Loucy (cell line): ENCODE data around the gene RBM6.

Experiments
- H2AFZ ChIP-seq: fragments of 200-600 bp; sonication (generic); 2 replicates; pipeline ENCODE4 v1.6.0; 2016; ENCODE audit warnings: antibody characterized with exemption, mild to moderate bottlenecking, low read length, moderate library complexity
- H3F3A ChIP-seq: fragments of 200-600 bp; 2 replicates; pipeline ENCODE4 v1.6.0; 2016; ENCODE audit warnings: antibody characterized with exemption, low read depth, mild to moderate bottlenecking
- H3K27me3 ChIP-seq: fragments of 200-600 bp; sonication (generic); 2 replicates; pipeline ENCODE4 v1.6.1; 2014; ENCODE audit warnings: low read length, mild to moderate bottlenecking; ENCODE audit not compliant: insufficient read depth, poor library complexity, severe bottlenecking
- H3K36me3 ChIP-seq: fragments of 200-600 bp; sonication (generic); 2 replicates; pipeline ENCODE4 v1.6.1; 2016; ENCODE audit warnings: low read length; ENCODE audit not compliant: insufficient read depth
- H3K4me1 ChIP-seq: fragments of 200-600 bp; sonication (generic); 2 replicates; pipeline ENCODE4 v1.5.1; 2014; ENCODE audit warnings: low read length, mild to moderate bottlenecking; ENCODE audit not compliant: insufficient read depth, poor library complexity, severe bottlenecking
- H3K4me2 ChIP-seq: fragments of 200-600 bp; sonication (generic); 2 replicates; pipeline ENCODE4 v1.6.0; 2014; ENCODE audit warnings: antibody characterized with exemption, low read length, low read depth, mild to moderate bottlenecking; ENCODE audit not compliant: poor library complexity, severe bottlenecking
- H3K4me3 ChIP-seq: fragments of 200-600 bp; sonication (generic); 2 replicates; pipeline ENCODE4 v1.5.1; 2014; ENCODE audit warnings: low read length, mild to moderate bottlenecking, mixed read lengths; ENCODE audit not compliant: poor library complexity, severe bottlenecking
- H3K79me2 ChIP-seq: fragments of 200-600 bp; sonication (generic); 2 replicates; pipeline ENCODE4 v1.6.1; 2014; ENCODE audit warnings: low read length; ENCODE audit not compliant: insufficient read depth
- H3K9ac ChIP-seq: fragments of 200-600 bp; sonication (generic); 2 replicates; pipeline ENCODE4 v1.6.0; 2014; ENCODE audit warnings: mild to moderate bottlenecking, low read depth, low read length, moderate library complexity; ENCODE audit not compliant: poor library complexity, severe bottlenecking
- H3K9me2 ChIP-seq: fragments of 200-600 bp; sonication (generic); replicated peaks from 2 replicates; pipeline ENCODE4 v1.6.1; 2016; ENCODE audit warnings: low read depth, low read length, mixed read lengths
- H3K9me3 ChIP-seq: fragments of 200-600 bp; sonication (generic); 2 replicates; pipeline ENCODE4 v1.6.1; 2014; ENCODE audit warnings: mild to moderate bottlenecking, antibody characterized with exemption, low read length, low read depth; ENCODE audit not compliant: insufficient read depth
- H4K20me1 ChIP-seq: fragments of 200-600 bp; sonication (generic); 2 replicates; pipeline ENCODE4 v1.6.0; 2014; ENCODE audit warnings: antibody characterized with exemption, low read length, mild to moderate bottlenecking; ENCODE audit not compliant: insufficient read depth, poor library complexity, severe bottlenecking
- EZH2phosphoT487 ChIP-seq: fragments of 200-600 bp; IDR thresholded peaks from 2 replicates; pipeline ENCODE4 v1.6.1; 2018; ENCODE audit warnings: antibody characterized with exemption, mild to moderate bottlenecking, moderate library complexity, borderline replicate concordance
- TF ChIP-seq, protein P1 (sequence below): fragments of 200-600 bp; sonication (generic); conservative IDR thresholded peaks from 2 replicates; pipeline ENCODE4 v1.5.1; 2014; ENCODE audit warnings: mild to moderate bottlenecking, antibody characterized with exemption, low read length

RBM6 gene

DNA sequence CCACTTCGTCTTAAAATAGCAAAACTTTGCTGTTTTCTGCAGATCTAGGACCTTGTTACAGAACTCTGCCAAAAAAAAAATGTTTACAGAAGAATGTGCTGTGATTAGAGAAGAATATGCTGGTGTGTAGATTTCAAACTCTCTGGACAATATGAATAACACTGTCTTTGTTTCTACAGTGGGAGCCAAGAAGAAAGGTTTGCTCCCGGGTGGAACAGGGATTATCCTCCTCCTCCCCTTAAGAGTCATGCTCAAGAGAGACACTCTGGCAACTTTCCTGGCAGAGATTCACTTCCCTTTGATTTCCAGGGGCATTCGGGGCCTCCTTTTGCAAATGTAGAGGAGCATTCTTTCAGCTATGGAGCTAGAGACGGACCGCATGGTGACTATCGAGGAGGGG, 27.3 kb downstream of the RBM6 start:
- H3K9me3 ChIP-seq = no peaks in the 10 kb centered on the region
- no peaks in the 10 kb centered on the region for H3K9me2 ChIP-seq
- H3K9ac ChIP-seq = no peak overlapping the region
- peaks cover 15% of the 10 kb centered on the region for H4K20me1 ChIP-seq
- no peaks in the 10 kb centered on the region for H3F3A ChIP-seq
- no peak overlapping the region for H3K4me3 ChIP-seq
- peaks cover 68% of the 10 kb centered on the region for H3K79me2 ChIP-seq
- H3K27me3 ChIP-seq = no peaks in the 10 kb centered on the region
- H3K4me1 ChIP-seq = no peaks in the 10 kb centered on the region
- H3K4me2 ChIP-seq = no peak overlapping the region
- TF ChIP-seq, protein P1, sequence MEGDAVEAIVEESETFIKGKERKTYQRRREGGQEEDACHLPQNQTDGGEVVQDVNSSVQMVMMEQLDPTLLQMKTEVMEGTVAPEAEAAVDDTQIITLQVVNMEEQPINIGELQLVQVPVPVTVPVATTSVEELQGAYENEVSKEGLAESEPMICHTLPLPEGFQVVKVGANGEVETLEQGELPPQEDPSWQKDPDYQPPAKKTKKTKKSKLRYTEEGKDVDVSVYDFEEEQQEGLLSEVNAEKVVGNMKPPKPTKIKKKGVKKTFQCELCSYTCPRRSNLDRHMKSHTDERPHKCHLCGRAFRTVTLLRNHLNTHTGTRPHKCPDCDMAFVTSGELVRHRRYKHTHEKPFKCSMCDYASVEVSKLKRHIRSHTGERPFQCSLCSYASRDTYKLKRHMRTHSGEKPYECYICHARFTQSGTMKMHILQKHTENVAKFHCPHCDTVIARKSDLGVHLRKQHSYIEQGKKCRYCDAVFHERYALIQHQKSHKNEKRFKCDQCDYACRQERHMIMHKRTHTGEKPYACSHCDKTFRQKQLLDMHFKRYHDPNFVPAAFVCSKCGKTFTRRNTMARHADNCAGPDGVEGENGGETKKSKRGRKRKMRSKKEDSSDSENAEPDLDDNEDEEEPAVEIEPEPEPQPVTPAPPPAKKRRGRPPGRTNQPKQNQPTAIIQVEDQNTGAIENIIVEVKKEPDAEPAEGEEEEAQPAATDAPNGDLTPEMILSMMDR = no peak
- TF ChIP-seq EZH2phosphoT487 = no peak
- H2AFZ ChIP-seq = no peak overlapping the region
- H3K36me3 ChIP-seq = peaks cover 65% of the 10 kb centered on the region

DNA sequence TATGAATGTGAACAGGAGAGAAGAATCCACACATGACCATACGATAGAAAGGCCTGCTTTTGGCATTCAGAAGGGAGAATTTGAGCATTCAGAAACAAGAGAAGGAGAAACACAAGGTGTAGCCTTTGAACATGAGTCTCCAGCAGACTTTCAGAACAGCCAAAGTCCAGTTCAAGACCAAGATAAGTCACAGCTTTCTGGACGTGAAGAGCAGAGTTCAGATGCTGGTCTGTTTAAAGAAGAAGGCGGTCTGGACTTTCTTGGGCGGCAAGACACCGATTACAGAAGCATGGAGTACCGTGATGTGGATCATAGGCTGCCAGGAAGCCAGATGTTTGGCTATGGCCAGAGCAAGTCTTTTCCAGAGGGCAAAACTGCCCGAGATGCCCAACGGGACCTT, 28.4 kb downstream of the RBM6 start:
- H3K27me3 ChIP-seq = no peaks in the 10 kb centered on the region
- H3K79me2 ChIP-seq = peaks cover 62% of the 10 kb centered on the region
- H3K4me1 ChIP-seq = no peaks in the 10 kb centered on the region
- H3K9me3 ChIP-seq = no peaks in the 10 kb centered on the region
- no peak overlapping the region for H3K4me3 ChIP-seq
- no peak overlapping the region for H3K9ac ChIP-seq
- no peak overlapping the region for H3K4me2 ChIP-seq
- TF ChIP-seq EZH2phosphoT487 = no peak
- TF ChIP-seq, protein P1 = no peak
- H2AFZ ChIP-seq = no peak overlapping the region
- H4K20me1 ChIP-seq = peaks cover 15% of the 10 kb centered on the region
- no peaks in the 10 kb centered on the region for H3K9me2 ChIP-seq
- H3F3A ChIP-seq = no peaks in the 10 kb centered on the region
- peaks cover 71% of the 10 kb centered on the region for H3K36me3 ChIP-seq

DNA sequence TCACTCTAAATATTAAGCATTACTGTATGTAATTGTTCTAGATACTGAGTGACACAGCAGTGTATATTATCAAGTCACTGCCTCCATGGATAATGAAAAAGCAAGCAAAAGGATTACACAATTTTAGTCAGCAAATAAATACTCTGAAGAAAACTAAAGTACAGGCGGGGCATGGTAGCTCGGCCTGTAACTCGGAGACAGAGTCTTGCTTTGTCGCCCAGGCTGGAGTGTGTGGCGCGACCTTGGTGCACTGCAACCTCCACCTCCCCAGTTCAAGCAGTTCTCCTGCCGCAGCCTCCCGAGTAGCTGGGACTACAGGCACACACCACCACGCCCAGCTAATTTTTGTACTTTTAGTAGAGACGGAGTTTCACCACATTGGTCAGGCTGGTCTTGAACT, 32.7 kb downstream of the RBM6 start:
- Histone ChIP-seq H3K4me2 (no peak overlapping the region), H3K36me3 (peaks cover 68% of the 10 kb centered on the region; the same call in 1 of the 2 replicates), H3F3A (no peaks in the 10 kb centered on the region), H3K9me3 (no peaks in the 10 kb centered on the region), H4K20me1 (no peaks in the 10 kb centered on the region), H3K9ac (no peak overlapping the region), H3K79me2 (peaks cover 22% of the 10 kb centered on the region; the same call in 1 of the 2 replicates), H3K9me2 (no peaks in the 10 kb centered on the region), H3K4me1 (no peaks in the 10 kb centered on the region), H3K4me3 (no peak overlapping the region), H3K27me3 (no peaks in the 10 kb centered on the region), H2AFZ (no peak overlapping the region)
- TF ChIP-seq EZH2phosphoT487 = no peak
- TF ChIP-seq, protein P1 = no peak
